GM18870 (cell line): ENCODE data around the gene SLC16A14.
A peak's percentile ranks its signal among the peaks of the same experiment; 100 is the strongest.

Experiments used
- ATAC-seq: cut with Tn5 transposase; IDR thresholded peaks from one replicate; pipeline ENCODE4 v1.9.1; 2021; ENCODE audit warnings: moderate library complexity; ENCODE audit not compliant: unreplicated experiment

Gene SLC16A14

DNA sequence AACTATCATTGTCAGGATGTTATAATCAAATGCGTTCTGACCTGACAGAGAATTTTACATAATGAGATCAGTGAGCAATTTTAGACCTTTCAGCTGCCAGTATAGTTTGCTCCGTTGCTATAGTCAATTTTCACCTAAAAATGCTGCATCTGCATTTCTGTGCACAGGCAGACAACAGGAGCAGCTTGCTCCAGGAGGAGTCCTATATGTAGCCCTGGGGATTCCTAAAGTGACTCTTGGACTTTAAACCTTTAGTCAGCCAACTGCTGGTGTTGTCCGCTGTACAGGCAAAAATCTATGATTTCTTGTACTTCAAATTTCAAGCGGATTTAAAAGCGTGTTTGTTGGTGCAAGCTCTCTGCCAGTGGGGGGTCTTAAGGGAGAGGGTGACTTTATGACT, 25.7 kb downstream of the SLC16A14 start:
- ATAC-seq, result no peak

DNA sequence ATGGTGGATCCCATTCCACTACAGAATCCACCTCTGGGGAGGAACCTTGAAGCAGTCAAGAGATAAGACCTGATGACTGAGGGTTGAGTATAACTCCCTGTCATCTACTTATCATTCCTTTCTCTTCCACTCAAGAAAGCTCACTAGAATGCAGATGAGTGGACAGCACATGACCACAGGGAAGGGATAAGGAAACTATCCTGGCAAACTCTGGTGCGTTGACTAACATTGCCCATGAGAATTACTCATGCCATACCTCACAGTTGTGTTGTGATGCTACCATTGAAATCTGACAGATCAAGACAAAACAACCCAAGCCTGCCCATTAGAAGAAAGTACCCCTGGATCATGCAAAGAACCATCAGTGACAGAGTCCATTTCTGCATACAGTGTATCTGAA, 26.5 kb downstream of the SLC16A14 start:
- ATAC-seq, result no peak

DNA sequence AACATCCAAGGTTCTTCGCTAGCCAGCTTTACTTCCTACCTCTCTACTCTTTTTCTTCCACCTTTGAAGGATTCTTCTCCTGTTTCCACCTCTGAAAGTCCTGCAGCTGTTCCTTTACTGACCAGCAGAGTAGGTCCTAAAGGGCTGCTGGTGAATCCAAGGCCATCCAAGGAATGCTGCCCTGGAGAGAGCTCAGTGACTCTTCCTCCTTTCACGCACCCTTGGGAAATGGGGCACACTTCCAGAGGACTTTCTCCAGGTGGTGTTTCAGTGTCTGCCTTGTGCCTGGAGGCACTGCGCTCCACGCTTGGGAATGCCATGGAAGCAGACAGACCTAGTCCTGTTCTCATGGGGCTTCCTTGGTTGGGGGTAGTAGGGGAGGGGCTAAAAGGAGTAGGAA, 45.4 kb downstream of the SLC16A14 start:
- no peak for ATAC-seq

DNA sequence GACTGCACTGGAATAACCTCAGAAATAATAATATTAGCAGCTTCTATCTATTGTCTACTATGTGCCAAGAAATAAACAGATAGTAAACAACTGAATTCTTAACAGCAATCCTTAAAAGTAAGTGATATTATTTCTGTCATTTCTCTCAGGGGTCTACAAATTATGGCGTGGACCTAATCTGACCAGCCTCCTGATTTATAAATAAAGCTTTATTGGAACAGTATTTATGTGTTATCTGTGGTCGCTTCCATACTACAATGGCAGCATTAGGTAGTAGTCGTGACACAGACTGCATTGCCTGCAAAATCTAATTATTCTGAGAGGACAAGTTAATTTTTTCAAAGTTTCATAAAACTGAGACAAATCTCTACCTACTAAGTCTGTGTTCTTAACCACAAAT, 49.0 kb downstream of the SLC16A14 start:
- no peak for ATAC-seq

DNA sequence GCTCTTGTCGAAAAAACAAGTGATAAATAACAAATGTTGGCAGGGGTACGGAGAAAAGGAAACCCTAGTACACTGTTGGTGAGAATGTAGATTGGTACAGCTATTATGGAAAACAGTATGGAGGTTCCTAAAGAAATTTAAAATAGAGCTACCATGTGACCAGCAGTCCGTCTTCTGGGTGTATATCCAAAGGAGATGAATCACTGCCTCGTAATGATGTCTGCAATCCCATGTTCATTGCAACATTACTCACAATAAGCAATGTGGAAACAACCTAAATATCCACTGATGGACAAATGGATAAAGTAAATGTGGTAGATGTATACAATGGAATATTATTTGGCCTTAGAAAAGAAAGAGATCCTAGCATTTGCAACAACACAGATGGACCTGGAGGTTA, 50.6 kb downstream of the SLC16A14 start:
- ATAC-seq, result no peak

DNA sequence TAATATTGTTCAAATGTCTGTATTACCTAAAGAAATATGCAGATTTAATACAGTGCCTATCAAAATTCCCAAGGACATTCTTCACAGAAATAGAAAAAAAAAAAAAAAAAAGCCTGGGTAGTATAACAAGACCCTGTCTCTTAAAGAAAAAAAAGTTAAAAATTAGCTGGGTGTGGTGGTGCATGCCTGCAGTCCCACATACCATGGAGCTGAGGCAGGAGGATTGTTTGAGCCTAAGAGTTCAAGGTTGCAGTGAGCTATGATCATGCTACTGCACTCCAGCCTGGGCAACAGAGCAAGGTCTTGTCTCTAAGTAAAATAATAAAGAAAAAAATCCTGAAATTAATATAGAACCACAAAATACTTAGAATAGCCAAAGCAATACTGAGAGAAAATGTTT, 51.9 kb downstream of the SLC16A14 start:
- no peak for ATAC-seq

DNA sequence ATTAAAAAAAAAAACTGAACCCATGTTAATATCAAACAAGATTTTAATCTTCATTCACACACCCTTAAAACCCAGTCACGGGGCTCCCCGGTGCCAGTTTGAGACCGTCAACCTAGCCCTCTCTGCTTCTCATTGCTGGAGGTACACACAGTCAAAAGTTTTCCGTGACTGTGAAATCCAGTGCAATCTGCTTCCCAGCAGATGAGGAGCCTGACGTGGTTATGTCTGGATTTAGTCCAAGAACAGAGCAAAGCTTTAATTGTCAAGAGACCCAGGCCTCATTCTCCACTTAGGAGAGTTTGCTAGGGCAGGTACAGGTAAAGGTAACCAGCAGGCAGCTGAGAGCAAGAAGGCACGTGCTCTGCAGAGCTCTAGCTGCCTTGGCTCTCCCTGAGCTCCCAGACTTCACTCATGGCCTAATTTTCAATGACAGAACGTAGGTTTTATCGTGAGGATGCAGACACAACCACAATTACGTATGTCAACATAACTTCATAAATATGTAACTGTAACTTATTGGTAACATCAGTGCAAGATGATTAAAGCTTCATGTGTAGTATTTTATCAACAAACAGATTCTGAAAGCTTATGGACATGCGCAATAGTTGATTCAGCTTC, 56.3 kb downstream of the SLC16A14 start:
- ATAC-seq, result no peak

DNA sequence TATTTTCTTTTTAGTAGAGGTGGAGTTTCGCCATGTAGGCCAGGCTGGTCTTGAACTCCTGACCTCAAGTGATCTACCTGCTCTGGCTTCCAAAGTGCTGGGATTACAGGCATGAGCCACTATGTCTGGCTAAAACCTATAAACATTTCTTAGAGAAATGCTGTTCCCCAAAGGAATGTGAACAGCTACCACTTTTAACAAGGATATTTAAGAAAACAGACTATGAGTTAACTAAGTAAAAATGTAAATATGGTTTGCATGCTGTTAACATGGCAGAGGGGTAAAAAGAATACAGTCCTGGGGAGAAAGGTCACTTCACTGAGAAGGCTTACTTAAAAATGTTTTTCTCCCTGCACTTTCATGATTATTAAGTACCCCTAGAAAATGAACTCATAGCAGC, 57.1 kb downstream of the SLC16A14 start:
- no peak for ATAC-seq

DNA sequence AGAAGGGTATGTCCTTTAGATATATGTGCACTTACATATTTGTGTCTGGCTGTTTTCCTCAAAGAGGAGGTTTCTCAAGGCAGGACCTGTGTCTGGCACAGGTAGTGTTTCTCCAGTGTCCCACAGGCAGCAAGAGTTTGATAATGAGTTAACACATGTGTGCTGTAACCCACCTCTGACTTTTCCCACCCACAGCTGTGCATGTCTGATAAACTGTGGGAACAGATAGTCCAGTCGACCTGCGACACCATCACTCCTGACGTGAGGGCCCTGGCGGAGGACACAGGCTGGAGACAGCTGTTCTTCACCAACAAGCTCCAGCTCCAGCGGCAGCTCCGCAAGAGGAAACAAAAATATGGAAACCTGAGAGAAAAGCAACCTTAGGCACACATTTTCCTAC, 58.2 kb downstream of the SLC16A14 start:
- ATAC-seq, result no peak

DNA sequence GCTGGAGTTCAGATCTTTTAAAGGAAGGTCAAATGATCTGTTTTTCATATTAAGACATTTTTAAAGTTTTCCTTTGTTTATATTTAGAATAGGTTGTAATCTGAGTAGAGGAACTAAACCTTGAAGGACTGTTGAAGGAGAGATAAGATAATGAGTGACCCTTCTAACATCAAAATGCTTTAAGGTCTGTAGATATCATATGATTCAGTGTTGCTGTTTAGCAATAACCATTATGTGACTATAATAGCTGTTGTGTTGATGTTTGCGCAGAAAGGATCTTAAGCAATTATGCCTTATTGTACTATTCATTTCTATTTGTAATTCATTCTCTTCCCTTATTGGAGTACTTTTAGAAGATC, 60.0 kb downstream of the SLC16A14 start:
- no peak for ATAC-seq

DNA sequence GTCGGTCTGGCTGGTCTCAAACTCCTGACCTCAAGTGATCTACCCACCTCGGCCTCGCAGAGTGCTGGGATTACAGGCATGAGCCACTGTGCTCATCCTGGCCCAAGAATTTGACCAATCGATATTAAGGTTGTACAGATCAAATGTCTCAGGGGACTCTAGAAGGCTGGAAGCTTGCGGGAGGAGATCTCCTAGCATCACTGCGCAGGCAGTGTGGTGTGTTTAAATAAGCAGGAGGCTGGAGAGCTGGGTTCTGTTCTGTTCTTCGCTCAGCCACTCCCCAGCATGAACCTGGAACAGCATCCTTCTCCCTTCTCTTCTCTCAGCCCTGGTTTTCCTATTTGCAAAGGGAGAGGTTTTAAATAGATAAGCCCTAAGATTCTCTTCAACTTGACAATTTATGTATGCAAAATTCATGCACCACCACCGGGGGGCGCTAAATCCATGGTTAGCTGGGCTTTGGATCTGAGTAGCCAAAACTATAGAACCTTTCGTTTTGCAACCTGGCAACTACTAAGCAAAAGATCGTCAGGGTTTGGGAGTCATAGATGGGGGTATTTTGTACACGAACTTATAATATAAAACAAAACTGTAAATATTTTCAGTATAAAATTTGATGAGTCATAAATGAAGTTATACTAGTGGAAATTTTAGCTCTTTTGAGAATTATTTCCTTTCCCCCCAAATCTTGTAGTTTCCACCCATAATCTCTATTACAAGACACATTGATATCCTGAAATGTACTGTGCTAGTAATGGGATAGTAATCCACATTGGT, 60.6 kb downstream of the SLC16A14 start:
- no peak for ATAC-seq

DNA sequence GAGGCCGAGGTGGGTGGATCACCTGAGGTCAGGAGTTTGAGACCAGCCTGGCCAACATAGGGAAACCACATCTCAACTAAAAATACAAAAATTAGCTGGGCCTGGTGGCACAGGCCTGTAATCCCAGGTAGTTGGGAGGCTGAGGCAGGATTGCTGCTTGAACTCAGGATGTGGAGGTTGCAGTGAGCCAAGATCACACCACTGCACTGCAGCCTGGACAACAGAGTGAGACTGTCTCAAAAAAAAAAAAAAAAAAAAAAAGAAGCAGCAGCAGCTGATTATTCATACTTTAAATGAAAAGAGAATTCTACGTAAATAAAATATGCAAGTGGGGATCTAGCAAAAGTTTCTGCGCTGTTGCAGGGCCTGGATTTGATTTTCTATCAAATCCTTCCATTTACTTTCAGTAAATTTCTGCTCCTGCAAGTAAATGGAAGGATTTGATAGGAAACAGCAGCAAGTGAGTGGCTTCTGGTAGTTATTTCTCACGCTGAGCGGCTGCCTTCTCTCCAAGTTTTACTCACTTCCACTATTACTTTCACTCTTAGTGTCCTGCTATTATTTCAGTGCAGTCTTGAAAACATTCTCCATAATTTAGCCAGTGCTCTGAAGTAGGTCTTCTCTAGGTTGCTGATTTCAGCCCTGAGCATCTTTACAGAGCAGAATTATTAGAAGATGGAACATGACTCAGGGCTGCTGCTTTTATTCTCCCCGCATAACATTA, 68.4 kb downstream of the SLC16A14 start:
- peak; percentile 93 for ATAC-seq

DNA sequence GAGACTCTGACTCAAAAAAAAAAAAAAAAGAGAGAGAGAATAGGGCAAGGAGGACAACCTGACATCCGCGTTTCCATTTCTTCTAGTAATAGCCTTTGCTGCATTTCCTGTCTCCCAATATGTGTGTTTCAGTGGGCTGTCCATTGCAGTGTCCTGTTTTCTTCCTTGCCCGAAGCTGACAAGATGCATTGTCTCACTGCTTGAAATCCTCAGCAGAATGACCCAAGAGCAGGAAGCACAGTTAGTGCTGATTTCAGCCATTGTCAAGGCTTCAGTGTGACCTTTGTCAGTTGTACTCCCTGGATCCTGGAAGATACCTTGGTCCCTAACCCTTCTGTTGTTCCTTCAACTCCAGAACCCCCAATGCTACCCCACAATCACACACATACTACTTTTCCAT, 71.2 kb downstream of the SLC16A14 start:
- ATAC-seq, result no peak

DNA sequence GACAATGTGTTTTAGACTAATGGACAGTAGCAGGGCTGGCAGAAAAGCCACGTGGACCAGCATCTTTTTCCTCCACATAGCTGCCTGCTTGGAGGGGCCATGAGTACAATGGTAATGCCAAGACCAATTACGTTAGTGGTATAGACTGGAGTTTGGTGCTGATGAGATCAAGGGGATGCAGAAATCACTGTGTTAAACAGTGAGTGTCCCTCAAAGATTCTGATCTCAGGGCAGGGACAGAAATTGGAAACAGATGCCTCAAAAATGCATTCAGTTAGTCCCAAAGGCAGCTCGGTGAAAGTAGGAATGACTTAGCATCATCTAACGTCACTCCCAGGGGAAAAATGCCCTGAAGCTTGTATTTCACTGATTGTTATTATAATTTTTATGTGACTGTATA, 72.4 kb downstream of the SLC16A14 start:
- ATAC-seq, result no peak

DNA sequence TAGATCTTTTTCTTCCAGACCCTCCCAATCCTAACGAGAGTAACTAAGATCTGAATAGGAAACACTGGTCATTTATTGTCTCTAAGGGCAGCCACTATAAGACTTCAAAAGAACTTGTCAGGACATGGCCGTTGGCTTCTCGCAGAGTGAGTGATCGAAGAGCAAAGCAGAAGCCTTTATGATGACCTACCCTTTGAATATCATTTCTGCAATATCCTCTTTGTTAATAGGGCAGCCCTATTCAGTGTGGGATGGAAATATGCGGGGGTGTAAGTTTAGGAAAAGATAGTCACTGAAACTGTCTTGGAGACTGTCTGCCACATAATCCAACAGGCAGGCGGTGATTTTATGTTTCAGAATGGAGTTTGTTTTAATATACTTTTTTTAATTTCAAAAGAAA, 75.5 kb downstream of the SLC16A14 start:
- ATAC-seq, result no peak
